WTC11 (cell line): ENCODE results near the gene IL1RAPL2.

Experiments used
- CTCF ChIP-seq: fragments of 200-600 bp; IDR thresholded peaks from 2 replicates; pipeline ENCODE4 v1.8.0; 2022; ENCODE audit warnings: antibody characterized with exemption
- TEAD4 ChIP-seq: sonication (generic); formaldehyde crosslinking; IDR thresholded peaks from 2 replicates; pipeline ENCODE4 v1.8.0; 2022; ENCODE audit warnings: mild to moderate bottlenecking, missing genetic modification reagents
- USF1 ChIP-seq: sonication (generic); formaldehyde crosslinking; IDR thresholded peaks from 2 replicates; pipeline ENCODE4 v1.8.0; 2022; ENCODE audit warnings: mild to moderate bottlenecking, missing genetic modification reagents
- ZNF416 ChIP-seq: fragments of 250-450 bp; sonication (Bioruptor Pico); IDR thresholded peaks from 2 replicates; pipeline ENCODE4 v1.9.0; 2021; ENCODE audit warnings: mild to moderate bottlenecking, inconsistent platforms

GRCh38 chrX:104641176-104641575, 75.2 kb downstream of the IL1RAPL2 start:
- TF ChIP-seq USF1 (CRISPR knock-in tag) (no peak), CTCF (peak; percentile 23; the same call in 1 of the 2 replicates), TEAD4 (CRISPR knock-in tag) (no peak), ZNF416 (CRISPR knock-in tag) (no peak)
